GM23338 (cell line): ENCODE data around the gene POU6F1. TPM values are rescaled to one million over a fixed set of nuclear protein-coding genes. Genes with fewer than 3 reads are reported as not detected.

Experiments used
- ATAC-seq: fragments of 200-7000 bp; cut with Tn5 transposase; 3 replicates; pipeline ENCODE4 v1.9.1; 2020
- DNase-seq: peaks from one replicate; pipeline ENCODE4 v3.0.0-alpha.2; 2015; ENCODE audit warnings: low spot score
- H2AFZ ChIP-seq: fragments of 200-600 bp; sonication (generic); 2 replicates; pipeline ENCODE4 v1.8.0; 2016; ENCODE audit warnings: antibody characterized with exemption, mild to moderate bottlenecking, moderate library complexity
- H3F3A ChIP-seq: fragments of 200-600 bp; sonication (generic); replicated peaks from 2 replicates; pipeline ENCODE4 v1.8.0; 2017; ENCODE audit warnings: antibody characterized with exemption, mixed run types, low read depth
- H3K27ac ChIP-seq: fragments of 200-600 bp; sonication (generic); 2 replicates; pipeline ENCODE4 v1.6.1; 2016; ENCODE audit warnings: low read depth
- H3K27me3 ChIP-seq: fragments of 200-600 bp; sonication (generic); 2 replicates; pipeline ENCODE4 v1.8.0; 2016; ENCODE audit warnings: mild to moderate bottlenecking, mixed run types, moderate library complexity; ENCODE audit not compliant: insufficient read depth
- H3K36me3 ChIP-seq: fragments of 200-600 bp; sonication (generic); 2 replicates; pipeline ENCODE4 v1.8.0; 2016; ENCODE audit warnings: mild to moderate bottlenecking; ENCODE audit not compliant: insufficient read depth
- H3K4me1 ChIP-seq: fragments of 200-600 bp; sonication (generic); 2 replicates; pipeline ENCODE4 v1.8.0; 2016; ENCODE audit warnings: mild to moderate bottlenecking, moderate library complexity; ENCODE audit not compliant: insufficient read depth
- H3K4me2 ChIP-seq: fragments of 200-600 bp; sonication (generic); 2 replicates; pipeline ENCODE4 v1.7.1; 2017; ENCODE audit warnings: mixed run types
- H3K4me3 ChIP-seq: fragments of 200-600 bp; sonication (generic); 2 replicates; pipeline ENCODE4 v1.6.1; 2016; ENCODE audit warnings: mixed run types
- H3K79me2 ChIP-seq: fragments of 200-600 bp; sonication (generic); replicated peaks from 2 replicates; pipeline ENCODE4 v1.8.0; 2017; ENCODE audit warnings: mild to moderate bottlenecking; ENCODE audit not compliant: insufficient read depth
- H3K9me2 ChIP-seq: fragments of 200-600 bp; sonication (generic); 2 replicates; pipeline ENCODE4 v1.8.0; 2017; ENCODE audit not compliant: insufficient read depth
- H4K20me1 ChIP-seq: fragments of 200-600 bp; sonication (generic); replicated peaks from 2 replicates; pipeline ENCODE4 v1.8.0; 2017; ENCODE audit warnings: mild to moderate bottlenecking; ENCODE audit not compliant: insufficient read depth
- H3K27ac Mint-ChIP-seq: 2 replicates; pipeline ENCODE4 v1.8.0; 2020; ENCODE audit warnings: inconsistent platforms, mild to moderate bottlenecking, moderate library complexity, mixed read lengths
- H3K27me3 Mint-ChIP-seq: 3 replicates; pipeline ENCODE4 v1.8.0; 2022; ENCODE audit warnings: low read depth, mild to moderate bottlenecking, moderate library complexity, mixed read lengths, inconsistent platforms; ENCODE audit not compliant: insufficient read depth, poor library complexity
- H3K36me3 Mint-ChIP-seq: 3 replicates; pipeline ENCODE4 v1.8.0; 2021; ENCODE audit warnings: low read depth, mild to moderate bottlenecking, inconsistent platforms, moderate library complexity, mixed read lengths
- H3K4me1 Mint-ChIP-seq: 3 replicates; pipeline ENCODE4 v1.8.0; 2020; ENCODE audit warnings: mild to moderate bottlenecking, inconsistent platforms, mixed read lengths
- H3K4me3 Mint-ChIP-seq: 3 replicates; pipeline ENCODE4 v1.8.0; 2021; ENCODE audit warnings: moderate library complexity, mild to moderate bottlenecking, inconsistent platforms, mixed read lengths
- H3K9me3 Mint-ChIP-seq: 3 replicates; pipeline ENCODE4 v1.8.0; 2020; ENCODE audit warnings: moderate library complexity, mild to moderate bottlenecking, inconsistent platforms, mixed read lengths
- EZH2 ChIP-seq: fragments of 200-600 bp; sonication (generic); IDR thresholded peaks from one replicate; pipeline ENCODE4 v1.8.0; 2017; ENCODE audit warnings: antibody characterized with exemption, mild to moderate bottlenecking, low read depth; ENCODE audit not compliant: unreplicated experiment
- EZH2phosphoT487 ChIP-seq: fragments of 200-600 bp; sonication (generic); IDR thresholded peaks from one replicate; pipeline ENCODE4 v1.8.1; 2018; ENCODE audit warnings: antibody characterized with exemption; ENCODE audit not compliant: unreplicated experiment
- JUNB ChIP-seq: IDR thresholded peaks from one replicate; pipeline ENCODE4 v1.6.1; 2016; ENCODE audit warnings: antibody characterized with exemption; ENCODE audit not compliant: unreplicated experiment
- NANOG ChIP-seq: IDR thresholded peaks from 2 replicates; pipeline ENCODE4 v1.6.1; 2016; ENCODE audit warnings: antibody characterized with exemption, borderline replicate concordance
- POLR2AphosphoS5 ChIP-seq: IDR thresholded peaks from 2 replicates; pipeline ENCODE4 v1.6.1; 2016; ENCODE audit warnings: antibody characterized with exemption, low read depth
- STAT1 ChIP-seq: IDR thresholded peaks from one replicate; pipeline ENCODE4 v1.6.1; 2016; ENCODE audit warnings: antibody characterized with exemption; ENCODE audit not compliant: unreplicated experiment
- ZNF114 ChIP-seq: fragments of 250-450 bp; sonication (Bioruptor Pico); IDR thresholded peaks from 2 replicates; pipeline ENCODE4 v1.5.0; 2020; ENCODE audit warnings: mild to moderate bottlenecking, moderate library complexity
- ZNF331 ChIP-seq: fragments of 250-450 bp; sonication (Bioruptor Pico); IDR thresholded peaks from 2 replicates; pipeline ENCODE4 v1.5.0; 2020; ENCODE audit warnings: low read depth, mild to moderate bottlenecking, moderate library complexity
- ZNF462 ChIP-seq: fragments of 250-450 bp; sonication (Bioruptor Pico); IDR thresholded peaks from 2 replicates; pipeline ENCODE4 v1.5.0; 2020; ENCODE audit warnings: mild to moderate bottlenecking, moderate library complexity
- polyA plus RNA-seq: library from polyadenylated mRNA; unstranded; fragments of >200 nt; fragmentation: Nextera tagmentation; extraction: Ambion mirVana; gene quantifications from 2 replicates; pipeline ENCODE4 v1.2.1, GENCODE V29; 2016
- total RNA-seq: library from RNA; depleted of rRNA; stranded (reverse); fragments of >200 nt; shearing (Covaris generic); gene quantifications from 2 replicates; pipeline ENCODE4 v1.2.3, GENCODE V29; 2014
- TF ChIP-seq, protein P1 (sequence below): IDR thresholded peaks from 2 replicates; pipeline ENCODE4 v1.6.1; 2016; ENCODE audit warnings: antibody characterized with exemption
- TF ChIP-seq, protein P2 (sequence below): IDR thresholded peaks from one replicate; pipeline ENCODE4 v1.6.1; 2018; ENCODE audit warnings: antibody characterized with exemption; ENCODE audit not compliant: unreplicated experiment
- TF ChIP-seq, protein P3 (sequence below), 2 experiments: fragments of 200-600 bp in 1 of 2; sonication (generic) in 1 of 2; conservative IDR thresholded peaks; 2 replicates each; pipeline versions ENCODE4 v1.5.1 to v1.6.1; 2016 to 2017; ENCODE audit warnings: antibody characterized with exemption in 2 of 2, low read depth in 2 of 2, mild to moderate bottlenecking in 2 of 2, moderate library complexity in 1 of 2

Gene POU6F1
- total and polyA plus RNA-seq, 2 experiments from 2014 or later = 3.0 to 4.0 TPM

DNA sequence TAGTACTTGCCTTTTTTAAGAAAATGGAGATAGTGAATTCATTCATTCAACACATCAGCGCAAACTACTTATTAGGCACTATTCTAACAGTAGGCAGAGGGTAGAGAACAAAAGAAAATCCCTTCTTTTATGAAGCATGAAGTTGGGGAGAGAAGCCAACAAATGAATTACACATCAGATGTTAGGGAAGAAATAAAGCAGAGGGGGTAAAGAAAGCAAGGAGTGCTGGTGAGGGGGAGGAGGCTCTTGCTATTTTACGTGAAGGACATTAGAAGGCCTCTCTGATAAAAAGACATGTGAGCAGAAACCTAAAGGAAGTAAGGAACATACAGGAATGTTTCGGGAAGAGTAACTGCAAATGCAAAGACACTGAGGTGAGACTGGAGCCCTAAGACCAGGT, 67.1 kb downstream of the POU6F1 start (continued):
- TF ChIP-seq, protein P1, sequence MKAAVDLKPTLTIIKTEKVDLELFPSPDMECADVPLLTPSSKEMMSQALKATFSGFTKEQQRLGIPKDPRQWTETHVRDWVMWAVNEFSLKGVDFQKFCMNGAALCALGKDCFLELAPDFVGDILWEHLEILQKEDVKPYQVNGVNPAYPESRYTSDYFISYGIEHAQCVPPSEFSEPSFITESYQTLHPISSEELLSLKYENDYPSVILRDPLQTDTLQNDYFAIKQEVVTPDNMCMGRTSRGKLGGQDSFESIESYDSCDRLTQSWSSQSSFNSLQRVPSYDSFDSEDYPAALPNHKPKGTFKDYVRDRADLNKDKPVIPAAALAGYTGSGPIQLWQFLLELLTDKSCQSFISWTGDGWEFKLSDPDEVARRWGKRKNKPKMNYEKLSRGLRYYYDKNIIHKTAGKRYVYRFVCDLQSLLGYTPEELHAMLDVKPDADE = no peak
- TF ChIP-seq NANOG = no peak
- no peak for TF ChIP-seq STAT1

GRCh38 chr12:51147309-51147708, 70.6 kb downstream of the POU6F1 start:
- Histone ChIP-seq H3K4me1 (0 out of 2 replicates have a peak, but pooled peaks cover 9% of the 10 kb centered on the region), H3K4me3 (no peak overlapping the region), H3K27ac (peak overlapping the region; percentile 15; the same call in 1 of the 2 replicates), H3K9me2 (no peaks in the 10 kb centered on the region), H3K36me3 (no peaks in the 10 kb centered on the region), H2AFZ (no peak overlapping the region), H3F3A (no peaks in the 10 kb centered on the region), H4K20me1 (peaks cover 22% of the 10 kb centered on the region; the same call in 1 of the 2 replicates), H3K4me2 (no peak overlapping the region), H3K79me2 (peaks cover 98% of the 10 kb centered on the region), H3K27me3 (no peaks in the 10 kb centered on the region)
- H3K4me1 Mint-ChIP-seq = peaks cover 11% of the 10 kb centered on the region
- no peak overlapping the region for H3K4me3 Mint-ChIP-seq
- no peaks in the 10 kb centered on the region for H3K9me3 Mint-ChIP-seq
- DNase-seq = no peak
- no peak overlapping the region for H3K27ac Mint-ChIP-seq
- no peak for ATAC-seq
- H3K27me3 Mint-ChIP-seq = no peaks in the 10 kb centered on the region
- H3K36me3 Mint-ChIP-seq = peaks cover 9% of the 10 kb centered on the region; the same call in 2 of the 3 replicates
- TF ChIP-seq EZH2 = no peak
- TF ChIP-seq POLR2AphosphoS5 = no peak
- TF ChIP-seq JUNB = no peak
- TF ChIP-seq EZH2phosphoT487 = no peak
- TF ChIP-seq ZNF114 = no peak
- no peak for TF ChIP-seq STAT1
- TF ChIP-seq, protein P2, sequence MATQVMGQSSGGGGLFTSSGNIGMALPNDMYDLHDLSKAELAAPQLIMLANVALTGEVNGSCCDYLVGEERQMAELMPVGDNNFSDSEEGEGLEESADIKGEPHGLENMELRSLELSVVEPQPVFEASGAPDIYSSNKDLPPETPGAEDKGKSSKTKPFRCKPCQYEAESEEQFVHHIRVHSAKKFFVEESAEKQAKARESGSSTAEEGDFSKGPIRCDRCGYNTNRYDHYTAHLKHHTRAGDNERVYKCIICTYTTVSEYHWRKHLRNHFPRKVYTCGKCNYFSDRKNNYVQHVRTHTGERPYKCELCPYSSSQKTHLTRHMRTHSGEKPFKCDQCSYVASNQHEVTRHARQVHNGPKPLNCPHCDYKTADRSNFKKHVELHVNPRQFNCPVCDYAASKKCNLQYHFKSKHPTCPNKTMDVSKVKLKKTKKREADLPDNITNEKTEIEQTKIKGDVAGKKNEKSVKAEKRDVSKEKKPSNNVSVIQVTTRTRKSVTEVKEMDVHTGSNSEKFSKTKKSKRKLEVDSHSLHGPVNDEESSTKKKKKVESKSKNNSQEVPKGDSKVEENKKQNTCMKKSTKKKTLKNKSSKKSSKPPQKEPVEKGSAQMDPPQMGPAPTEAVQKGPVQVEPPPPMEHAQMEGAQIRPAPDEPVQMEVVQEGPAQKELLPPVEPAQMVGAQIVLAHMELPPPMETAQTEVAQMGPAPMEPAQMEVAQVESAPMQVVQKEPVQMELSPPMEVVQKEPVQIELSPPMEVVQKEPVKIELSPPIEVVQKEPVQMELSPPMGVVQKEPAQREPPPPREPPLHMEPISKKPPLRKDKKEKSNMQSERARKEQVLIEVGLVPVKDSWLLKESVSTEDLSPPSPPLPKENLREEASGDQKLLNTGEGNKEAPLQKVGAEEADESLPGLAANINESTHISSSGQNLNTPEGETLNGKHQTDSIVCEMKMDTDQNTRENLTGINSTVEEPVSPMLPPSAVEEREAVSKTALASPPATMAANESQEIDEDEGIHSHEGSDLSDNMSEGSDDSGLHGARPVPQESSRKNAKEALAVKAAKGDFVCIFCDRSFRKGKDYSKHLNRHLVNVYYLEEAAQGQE = no peak
- TF ChIP-seq, protein P1 = no peak
- no peak for TF ChIP-seq ZNF331
- TF ChIP-seq ZNF462 (CRISPR knock-in tag) = no peak
- TF ChIP-seq, protein P3, sequence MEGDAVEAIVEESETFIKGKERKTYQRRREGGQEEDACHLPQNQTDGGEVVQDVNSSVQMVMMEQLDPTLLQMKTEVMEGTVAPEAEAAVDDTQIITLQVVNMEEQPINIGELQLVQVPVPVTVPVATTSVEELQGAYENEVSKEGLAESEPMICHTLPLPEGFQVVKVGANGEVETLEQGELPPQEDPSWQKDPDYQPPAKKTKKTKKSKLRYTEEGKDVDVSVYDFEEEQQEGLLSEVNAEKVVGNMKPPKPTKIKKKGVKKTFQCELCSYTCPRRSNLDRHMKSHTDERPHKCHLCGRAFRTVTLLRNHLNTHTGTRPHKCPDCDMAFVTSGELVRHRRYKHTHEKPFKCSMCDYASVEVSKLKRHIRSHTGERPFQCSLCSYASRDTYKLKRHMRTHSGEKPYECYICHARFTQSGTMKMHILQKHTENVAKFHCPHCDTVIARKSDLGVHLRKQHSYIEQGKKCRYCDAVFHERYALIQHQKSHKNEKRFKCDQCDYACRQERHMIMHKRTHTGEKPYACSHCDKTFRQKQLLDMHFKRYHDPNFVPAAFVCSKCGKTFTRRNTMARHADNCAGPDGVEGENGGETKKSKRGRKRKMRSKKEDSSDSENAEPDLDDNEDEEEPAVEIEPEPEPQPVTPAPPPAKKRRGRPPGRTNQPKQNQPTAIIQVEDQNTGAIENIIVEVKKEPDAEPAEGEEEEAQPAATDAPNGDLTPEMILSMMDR (conservative IDR thresholded peaks at IDR 0.05; ENCODE audit: low read depth in 2 of 2) = no peak
